HFFc6 (cell line): ENCODE measurements around the gene ZNF471. TPM values are rescaled to one million over a fixed set of nuclear protein-coding genes. Genes with fewer than 3 reads are reported as not detected.

Source experiments
- DNase-seq: peaks from one replicate; pipeline ENCODE4 v3.0.0-alpha.2; 2018
- H3K27ac Mint-ChIP-seq: 2 replicates; pipeline ENCODE4 v1.8.0; 2020; ENCODE audit warnings: mild to moderate bottlenecking, mixed read lengths
- H3K27me3 Mint-ChIP-seq: 2 replicates; pipeline ENCODE4 v1.8.0; 2021; ENCODE audit warnings: mild to moderate bottlenecking, moderate library complexity, mixed read lengths; ENCODE audit not compliant: insufficient read depth
- H3K36me3 Mint-ChIP-seq: 2 replicates; pipeline ENCODE4 v1.8.0; 2021; ENCODE audit warnings: low read depth, mixed read lengths
- H3K4me1 Mint-ChIP-seq: 2 replicates; pipeline ENCODE4 v1.8.0; 2020; ENCODE audit warnings: low read depth, mixed read lengths
- H3K4me3 Mint-ChIP-seq: 2 replicates; pipeline ENCODE4 v1.8.0; 2020; ENCODE audit warnings: mild to moderate bottlenecking, moderate library complexity, mixed read lengths
- H3K9me3 Mint-ChIP-seq: 2 replicates; pipeline ENCODE4 v1.8.0; 2020; ENCODE audit warnings: mild to moderate bottlenecking, mixed read lengths
- total RNA-seq, 6 experiments: library from RNA; stranded (reverse); fragmentation: NEBNext Ultra II Directional; extraction: Animal tissue kit (Norgen Biotek cat#: 25700); gene quantifications; 2 replicates in 1 of 6; 3 replicates in 5 of 6; pipeline ENCODE4 v1.2.3, GENCODE V29; 2021
- TF ChIP-seq, protein P1 (sequence below): fragments of 200-600 bp; sonication (generic); IDR thresholded peaks from 2 replicates; pipeline ENCODE4 v1.5.0; 2021; ENCODE audit warnings: antibody characterized with exemption, mild to moderate bottlenecking

ZNF471 gene
- total RNA-seq, 6 experiments from 2014 or later: 2.0 to 2.8 (median 2.3) TPM

DNA sequence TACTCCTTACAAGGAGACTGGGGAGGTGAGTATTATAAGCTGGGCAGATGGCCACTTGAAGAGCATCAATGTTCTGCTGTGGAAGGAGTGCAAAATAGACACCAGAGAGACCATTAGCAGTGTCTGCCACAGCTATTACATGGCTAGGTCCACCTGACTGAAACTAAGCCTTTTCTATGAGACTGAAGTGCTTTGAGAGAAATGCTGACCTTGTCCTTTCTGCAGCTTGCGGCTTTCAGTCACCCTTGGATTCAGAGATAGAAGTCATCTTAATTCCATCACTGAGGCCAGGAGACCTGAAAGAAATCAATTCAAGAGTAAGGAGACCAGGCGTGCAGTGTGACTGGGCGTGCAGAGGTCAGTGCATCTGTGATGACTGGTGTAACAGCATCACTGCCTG, 29.8 kb downstream of the ZNF471 start:
- H3K4me1 Mint-ChIP-seq: peaks cover 11% of the 10 kb centered on the region; the same call in 1 of the 2 replicates
- no peak for DNase-seq
- TF ChIP-seq, protein P1, sequence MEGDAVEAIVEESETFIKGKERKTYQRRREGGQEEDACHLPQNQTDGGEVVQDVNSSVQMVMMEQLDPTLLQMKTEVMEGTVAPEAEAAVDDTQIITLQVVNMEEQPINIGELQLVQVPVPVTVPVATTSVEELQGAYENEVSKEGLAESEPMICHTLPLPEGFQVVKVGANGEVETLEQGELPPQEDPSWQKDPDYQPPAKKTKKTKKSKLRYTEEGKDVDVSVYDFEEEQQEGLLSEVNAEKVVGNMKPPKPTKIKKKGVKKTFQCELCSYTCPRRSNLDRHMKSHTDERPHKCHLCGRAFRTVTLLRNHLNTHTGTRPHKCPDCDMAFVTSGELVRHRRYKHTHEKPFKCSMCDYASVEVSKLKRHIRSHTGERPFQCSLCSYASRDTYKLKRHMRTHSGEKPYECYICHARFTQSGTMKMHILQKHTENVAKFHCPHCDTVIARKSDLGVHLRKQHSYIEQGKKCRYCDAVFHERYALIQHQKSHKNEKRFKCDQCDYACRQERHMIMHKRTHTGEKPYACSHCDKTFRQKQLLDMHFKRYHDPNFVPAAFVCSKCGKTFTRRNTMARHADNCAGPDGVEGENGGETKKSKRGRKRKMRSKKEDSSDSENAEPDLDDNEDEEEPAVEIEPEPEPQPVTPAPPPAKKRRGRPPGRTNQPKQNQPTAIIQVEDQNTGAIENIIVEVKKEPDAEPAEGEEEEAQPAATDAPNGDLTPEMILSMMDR: no peak
- H3K27me3 Mint-ChIP-seq: peaks cover 2% of the 10 kb centered on the region
- peaks cover 64% of the 10 kb centered on the region for H3K36me3 Mint-ChIP-seq
- peaks cover 75% of the 10 kb centered on the region for H3K9me3 Mint-ChIP-seq
- H3K4me3 Mint-ChIP-seq: peak overlapping the region; percentile 94
- no peak overlapping the region for H3K27ac Mint-ChIP-seq

DNA sequence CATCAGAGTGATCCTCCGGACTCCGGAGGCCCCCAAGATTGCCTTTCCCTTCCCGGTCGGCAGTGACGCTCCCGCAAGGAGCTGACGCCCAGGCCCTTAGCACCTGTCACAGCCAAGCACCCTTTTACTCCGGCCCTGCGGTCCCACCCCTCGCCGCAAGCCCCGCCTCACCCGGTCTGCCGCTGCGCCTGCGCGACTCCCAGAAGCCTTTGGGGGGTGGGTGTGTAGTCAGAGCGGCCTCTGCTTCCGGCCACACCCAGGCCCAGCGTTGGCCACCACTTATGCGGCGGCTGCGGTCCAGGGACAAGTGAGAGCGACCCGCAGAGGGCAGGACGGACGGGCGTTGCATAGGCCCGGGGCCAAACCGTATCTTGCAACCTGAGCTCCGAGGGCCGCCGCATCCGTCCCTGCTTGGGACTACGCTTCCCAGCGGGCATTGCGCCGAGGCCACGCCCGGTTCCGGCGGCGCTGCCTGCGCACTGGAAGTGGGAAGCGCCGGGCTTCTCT, 30.7 kb downstream of the ZNF471 start:
- H3K4me3 Mint-ChIP-seq: peak overlapping the region; percentile 94
- peaks cover 63% of the 10 kb centered on the region for H3K36me3 Mint-ChIP-seq
- peaks cover 11% of the 10 kb centered on the region; the same call in 1 of the 2 replicates for H3K4me1 Mint-ChIP-seq
- H3K27ac Mint-ChIP-seq: peak overlapping the region; percentile 91
- H3K9me3 Mint-ChIP-seq: peaks cover 71% of the 10 kb centered on the region
- H3K27me3 Mint-ChIP-seq: peaks cover 2% of the 10 kb centered on the region
- TF ChIP-seq, protein P1: no peak
- DNase-seq: peak; percentile 75

DNA sequence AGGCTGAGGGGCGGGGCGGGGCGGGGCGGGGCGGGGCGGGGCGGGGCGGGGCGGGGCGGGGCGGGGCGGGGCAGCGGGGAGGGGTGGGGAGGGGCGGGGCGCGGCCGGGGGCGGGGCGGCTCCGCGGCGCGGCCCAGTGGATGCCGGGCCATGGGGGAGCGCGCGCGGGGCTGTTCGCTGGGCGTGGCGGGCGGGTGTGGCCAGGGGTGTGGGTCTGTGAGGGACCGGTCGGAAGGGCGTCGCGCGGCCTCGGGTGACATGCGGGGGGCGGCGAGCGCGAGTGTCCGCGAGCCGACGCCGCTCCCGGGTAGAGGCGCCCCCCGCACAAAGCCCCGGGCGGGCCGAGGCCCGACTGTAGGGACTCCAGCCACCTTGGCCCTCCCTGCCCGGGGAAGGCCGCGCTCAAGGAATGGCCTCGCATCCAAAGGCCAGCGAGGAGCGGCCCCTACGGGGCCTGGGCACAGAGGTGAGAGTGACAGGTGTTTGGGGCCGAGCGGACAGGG, 31.2 kb downstream of the ZNF471 start, which contains the start of gene ZFP28:
Gene ZFP28 (plus strand): TSS at position 188 of the 503 bp plus-strand sequence. CDS start 71 bp downstream, at position 259.
- TF ChIP-seq, protein P1: no peak
- Mint-ChIP-seq H3K4me1 (peaks cover 11% of the 10 kb centered on the region; the same call in 1 of the 2 replicates), H3K36me3 (peaks cover 67% of the 10 kb centered on the region), H3K4me3 (peak within 1 kb of the TSS; percentile 94), H3K27ac (peak within 1 kb of the TSS; percentile 91), H3K9me3 (peaks cover 70% of the 10 kb centered on the region), H3K27me3 (peaks cover 2% of the 10 kb centered on the region)
- DNase-seq: peak; percentile 1

DNA sequence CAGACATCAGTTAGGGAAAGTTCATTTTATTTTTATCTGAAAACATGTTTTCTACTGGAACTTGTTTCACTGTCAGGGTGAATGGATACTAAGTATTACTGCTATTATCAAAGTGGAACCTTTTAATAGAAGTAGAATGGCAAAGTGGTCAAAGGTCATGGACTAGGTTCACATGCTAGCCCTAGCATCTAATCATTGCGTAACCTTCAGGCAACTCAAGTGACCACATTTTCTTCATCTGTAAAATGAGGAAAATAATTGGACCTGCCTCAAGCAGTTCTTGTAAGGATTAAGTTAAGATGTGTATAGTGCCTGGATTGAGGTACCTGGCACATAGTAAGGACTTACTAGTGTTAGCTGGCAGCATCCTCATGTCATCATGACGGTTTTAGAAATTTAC, 36.1 kb downstream of the ZNF471 start:
- Mint-ChIP-seq H3K27me3 (peaks cover 2% of the 10 kb centered on the region), H3K36me3 (peaks cover 90% of the 10 kb centered on the region), H3K27ac (no peak overlapping the region), H3K4me1 (peaks cover 11% of the 10 kb centered on the region; the same call in 1 of the 2 replicates), H3K9me3 (peaks cover 66% of the 10 kb centered on the region), H3K4me3 (no peak overlapping the region)
- DNase-seq: no peak
- TF ChIP-seq, protein P1: no peak

DNA sequence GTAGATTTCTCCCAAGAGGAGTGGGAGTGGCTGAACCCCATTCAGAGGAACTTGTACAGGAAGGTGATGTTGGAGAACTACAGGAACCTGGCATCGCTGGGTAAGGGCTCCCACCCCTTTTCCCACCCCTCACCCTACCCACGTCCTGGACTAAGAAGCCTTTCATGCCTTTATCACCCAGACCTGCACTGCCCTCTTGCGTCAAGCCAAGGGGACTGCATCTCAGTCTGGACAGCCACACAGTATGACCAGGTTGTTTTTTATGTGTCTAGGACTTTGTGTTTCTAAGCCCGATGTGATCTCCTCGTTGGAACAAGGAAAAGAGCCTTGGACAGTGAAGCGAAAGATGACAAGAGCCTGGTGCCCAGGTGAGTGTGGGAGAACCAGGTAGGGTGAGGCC, 39.9 kb downstream of the ZNF471 start:
- Mint-ChIP-seq H3K4me3 (no peak overlapping the region), H3K27me3 (no peaks in the 10 kb centered on the region)

More for the DNA sequence above, 39.9 kb downstream of the ZNF471 start:
- TF ChIP-seq, protein P1: peak; percentile 38; the same call in 1 of the 2 replicates
- DNase-seq: no peak
- Mint-ChIP-seq H3K36me3 (peaks cover 87% of the 10 kb centered on the region), H3K4me1 (no peaks in the 10 kb centered on the region), H3K27ac (no peak overlapping the region), H3K9me3 (peaks cover 68% of the 10 kb centered on the region)
